Left forelimb (tissue), 1 donor: Measurements from ENCODE around the gene CDKN3.
"Not testable (repeated sequence)": the region's sequence is repeated elsewhere in the genome, so short reads cannot be mapped to it uniquely, and the experiment has no call there.

Experiments used
- DNase-seq: peaks from one replicate; pipeline ENCODE4 v3.0.0-alpha.2; 2018; ENCODE audit warnings: low spot score

Gene CDKN3

GRCh38 chr14:54370323-54371198 is 26.2 kb upstream of the CDKN3 start:
- no peak for DNase-seq

GRCh38 chr14:54374117-54374884 is 22.5 kb upstream of the CDKN3 start:
- DNase-seq: no peak

GRCh38 chr14:54377501-54377900 is 19.3 kb upstream of the CDKN3 start:
- no peak for DNase-seq

GRCh38 chr14:54378893-54379292 is 17.9 kb upstream of the CDKN3 start:
- not testable (repeated sequence) for DNase-seq

- DNase-seq: not testable (repeated sequence)
Observed at GRCh38 chr14:54380558-54380957, 16.2 kb upstream of the CDKN3 start.

- no peak for DNase-seq
Observed at GRCh38 chr14:54381821-54382220, 15.0 kb upstream of the CDKN3 start.

- DNase-seq: no peak
Observed at GRCh38 chr14:54383835-54384234, 13.0 kb upstream of the CDKN3 start.

GRCh38 chr14:54385556-54385955 is 11.3 kb upstream of the CDKN3 start:
- no peak for DNase-seq

GRCh38 chr14:54387328-54387727 is 9.5 kb upstream of the CDKN3 start:
- DNase-seq: no peak

- no peak for DNase-seq
Observed at GRCh38 chr14:54392131-54392859, 4.5 kb upstream of the CDKN3 start.

- DNase-seq: not testable (repeated sequence)
Observed at GRCh38 chr14:54392986-54393884, 3.6 kb upstream of the CDKN3 start.

GRCh38 chr14:54394596-54394995 is 2.2 kb upstream of the CDKN3 start:
- DNase-seq: no peak

GRCh38 chr14:54395284-54395683 is 1.5 kb upstream of the CDKN3 start:
- no peak for DNase-seq

GRCh38 chr14:54395716-54396115 is 1.1 kb upstream of the CDKN3 start:
- DNase-seq: no peak

GRCh38 chr14:54396183-54396492 is 669 bp upstream of the CDKN3 start:
- DNase-seq: no peak

- DNase-seq: no peak
Observed at GRCh38 chr14:54399560-54399959, 2.8 kb downstream of the CDKN3 start.

GRCh38 chr14:54403401-54404005 is 6.7 kb downstream of the CDKN3 start:
- DNase-seq: not testable (repeated sequence)

GRCh38 chr14:54410215-54410614 is 13.4 kb downstream of the CDKN3 start:
- DNase-seq: no peak

- no peak for DNase-seq
Observed at GRCh38 chr14:54411371-54411770, 14.6 kb downstream of the CDKN3 start.

GRCh38 chr14:54420478-54421142 is 23.8 kb downstream of the CDKN3 start:
- DNase-seq: no peak

- DNase-seq: no peak
Observed at GRCh38 chr14:54423991-54424390, 27.2 kb downstream of the CDKN3 start.
